GM10847 (cell line): ENCODE data around the gene CLEC4F.

Source experiments
- POLR2A ChIP-seq: IDR thresholded peaks from 2 replicates; pipeline ENCODE4 v1.6.1; 2011; ENCODE audit not compliant: insufficient read length; ENCODE audit errors: extremely low read depth

The CLEC4F gene

DNA sequence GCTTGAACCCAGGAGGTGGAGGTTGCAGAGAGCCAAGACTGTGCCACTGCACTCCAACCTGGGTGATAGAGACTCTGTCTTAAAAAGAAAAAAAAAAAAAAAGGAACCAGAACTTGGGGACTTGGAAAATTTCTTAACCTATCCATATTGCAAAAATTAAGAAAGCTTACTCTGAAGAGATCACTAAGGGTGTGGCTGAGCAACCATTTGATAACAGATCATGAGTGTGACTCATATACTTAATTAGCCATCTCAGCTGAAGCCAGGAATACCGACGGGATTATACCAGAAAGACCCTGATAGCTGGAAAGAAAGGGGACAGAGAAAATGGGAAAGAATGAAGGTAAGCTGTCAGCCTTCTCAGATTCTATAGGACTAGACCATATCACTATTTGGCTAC lies 45.3 kb downstream of the CLEC4F start:
- no peak for TF ChIP-seq POLR2A

GRCh38 chr2:70772486-70773155 lies 47.8 kb downstream of the CLEC4F start:
- no peak for TF ChIP-seq POLR2A

- TF ChIP-seq POLR2A: no peak
Measured at GRCh38 chr2:70771446-70771845, 49.0 kb downstream of the CLEC4F start.

- TF ChIP-seq POLR2A: no peak
Measured at GRCh38 chr2:70769450-70769849, 50.9 kb downstream of the CLEC4F start.

- TF ChIP-seq POLR2A: no peak
Measured at GRCh38 chr2:70768590-70769085, 51.8 kb downstream of the CLEC4F start.

DNA sequence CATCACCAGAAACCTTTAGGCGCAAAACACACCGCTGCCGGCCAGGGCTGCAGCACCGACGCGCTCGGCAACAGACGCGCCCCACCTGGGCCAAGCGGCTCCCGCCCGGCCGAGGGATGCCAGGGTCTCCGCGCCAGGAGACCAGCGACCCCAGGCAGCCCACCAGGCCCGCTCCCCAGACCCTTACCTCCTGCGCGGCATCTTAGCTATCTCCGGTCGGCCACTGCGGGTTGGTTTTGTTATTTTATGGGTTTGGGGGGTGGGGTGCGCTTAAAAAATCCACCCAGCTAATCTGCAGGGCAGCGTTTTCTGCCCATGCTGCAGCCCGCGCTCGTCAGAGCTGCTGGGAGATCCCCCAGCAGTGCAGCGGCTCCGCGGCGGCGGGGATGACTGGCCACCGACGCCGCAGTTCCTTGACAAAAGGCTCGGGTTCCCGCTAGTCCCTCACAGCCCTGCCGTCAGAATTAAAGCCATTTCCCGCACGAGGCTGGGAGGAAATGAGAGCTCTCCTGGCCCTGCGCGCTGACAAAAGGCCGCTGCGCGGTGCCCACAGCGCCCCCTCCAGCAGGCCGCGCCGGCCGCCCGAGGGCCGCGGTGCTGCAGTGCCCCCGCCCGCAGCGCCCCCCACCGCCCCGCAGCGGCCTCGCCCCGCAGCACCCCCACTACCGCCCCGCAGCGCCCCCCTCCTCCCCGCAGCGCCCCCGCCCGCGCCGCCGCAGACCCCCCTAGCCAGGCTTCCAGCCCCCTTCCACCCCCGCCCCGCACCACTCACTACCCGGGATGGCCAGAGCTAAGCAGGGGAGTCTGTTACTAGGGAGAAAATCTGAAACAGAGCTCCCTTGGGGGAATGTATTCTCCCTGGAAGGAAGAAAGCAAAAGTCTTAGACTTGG lies 52.5 kb downstream of the CLEC4F start, which contains the start of gene ADD2:
ADD2 (minus strand) TSS at position 502 of the 891 bp plus-strand sequence. CDS start 61,792 bp downstream, outside the sequence.
- TF ChIP-seq POLR2A: no peak

DNA sequence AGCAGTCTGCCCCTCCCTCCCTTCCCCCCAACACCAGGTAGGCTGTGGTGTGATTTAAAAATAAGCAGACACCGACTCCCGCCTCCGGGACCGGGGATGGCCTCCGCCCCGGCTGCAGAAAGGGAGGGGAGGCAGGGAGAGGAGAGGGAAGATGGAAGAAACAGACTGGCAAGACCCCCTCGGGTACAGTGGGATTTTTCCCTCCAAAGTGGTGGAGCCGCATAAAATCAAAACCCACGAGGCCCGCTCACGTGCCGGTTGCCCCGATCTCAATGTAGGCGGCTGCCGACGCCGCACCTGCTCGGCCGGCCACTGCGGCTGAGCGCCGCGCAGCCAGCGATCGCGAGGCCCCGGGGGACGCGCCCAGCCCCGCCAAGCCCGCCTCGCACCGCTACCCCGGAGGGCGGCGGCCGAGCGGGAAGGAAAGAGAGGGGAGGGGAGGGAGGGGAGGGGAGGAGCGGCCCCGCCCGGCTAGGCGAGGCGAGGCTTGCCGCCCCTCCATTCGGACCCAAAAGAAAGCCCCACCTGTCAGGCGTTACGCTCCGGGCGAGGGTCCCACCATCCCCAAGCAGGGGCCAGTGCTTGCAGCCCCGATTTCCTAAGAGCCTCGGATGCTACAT lies 53.2 kb downstream of the CLEC4F start:
- TF ChIP-seq POLR2A: no peak

DNA sequence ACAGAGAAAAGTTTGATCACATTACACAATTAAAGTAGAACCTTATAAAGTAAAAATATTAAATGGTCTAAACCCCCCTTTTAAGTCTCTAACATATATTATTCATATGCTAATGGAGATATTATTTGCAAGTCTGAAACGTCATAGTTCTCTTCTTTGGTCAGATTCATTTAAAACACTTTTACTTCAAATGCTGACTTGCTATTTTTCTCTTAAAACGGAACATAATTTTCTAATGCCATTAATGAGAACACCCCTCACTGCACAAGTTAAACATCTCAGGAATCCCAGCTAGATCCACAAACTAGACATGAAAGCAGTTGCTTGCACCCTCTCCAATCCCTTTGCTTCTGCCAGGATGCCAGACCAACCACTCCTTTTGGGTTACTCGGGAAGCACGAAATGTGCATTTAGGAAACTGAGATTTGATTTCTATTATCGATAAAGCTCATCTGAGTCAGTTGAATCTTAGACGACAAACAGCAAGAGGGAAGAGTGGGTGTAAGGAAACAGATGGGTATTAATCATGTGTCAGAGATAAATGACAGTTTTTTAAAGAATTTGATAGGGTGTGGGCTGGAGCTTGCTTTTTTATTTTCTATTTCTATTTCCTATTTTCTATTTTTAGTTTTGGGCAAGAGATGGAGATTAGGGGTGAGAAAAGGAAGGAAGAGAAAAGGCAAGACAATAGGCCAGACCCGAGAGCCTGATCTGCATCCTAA lies 53.9 kb downstream of the CLEC4F start:
- TF ChIP-seq POLR2A: no peak

DNA sequence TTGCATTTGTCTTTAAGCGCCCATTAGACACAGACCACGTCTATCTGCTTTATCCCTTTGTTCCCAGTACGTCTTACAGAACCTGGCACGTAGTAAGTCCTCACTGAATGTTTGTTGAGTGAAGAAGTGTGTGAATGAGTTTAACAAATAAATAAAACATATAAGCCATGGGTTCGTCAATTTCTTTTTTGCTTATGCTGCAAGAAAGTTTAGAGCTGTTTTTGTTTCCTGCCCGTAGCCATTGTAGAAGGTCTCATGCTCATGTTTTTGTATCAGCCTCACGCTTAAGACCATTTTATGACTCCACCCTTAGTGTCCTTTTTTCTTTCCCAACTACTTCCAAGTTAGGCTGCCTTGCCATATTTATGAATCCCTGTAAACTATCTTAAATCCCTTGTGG lies 54.9 kb downstream of the CLEC4F start:
- no peak for TF ChIP-seq POLR2A

GRCh38 chr2:70759446-70759845 lies 61.0 kb downstream of the CLEC4F start:
- no peak for TF ChIP-seq POLR2A
